GM20000 (cell line): ENCODE measurements around the gene SH3BP1.
A peak's percentile ranks its signal among the peaks of the same experiment; 100 is the strongest.

Source experiments
- DNase-seq: peaks from one replicate; pipeline ENCODE4 v3.0.0; 2012; ENCODE audit warnings: low spot score
- TF ChIP-seq, protein P1 (sequence below): IDR thresholded peaks from 2 replicates; pipeline ENCODE4 v1.5.1; 2012; ENCODE audit warnings: mild to moderate bottlenecking, control low read depth; ENCODE audit errors: extremely low read depth, missing control alignments

Gene SH3BP1

DNA sequence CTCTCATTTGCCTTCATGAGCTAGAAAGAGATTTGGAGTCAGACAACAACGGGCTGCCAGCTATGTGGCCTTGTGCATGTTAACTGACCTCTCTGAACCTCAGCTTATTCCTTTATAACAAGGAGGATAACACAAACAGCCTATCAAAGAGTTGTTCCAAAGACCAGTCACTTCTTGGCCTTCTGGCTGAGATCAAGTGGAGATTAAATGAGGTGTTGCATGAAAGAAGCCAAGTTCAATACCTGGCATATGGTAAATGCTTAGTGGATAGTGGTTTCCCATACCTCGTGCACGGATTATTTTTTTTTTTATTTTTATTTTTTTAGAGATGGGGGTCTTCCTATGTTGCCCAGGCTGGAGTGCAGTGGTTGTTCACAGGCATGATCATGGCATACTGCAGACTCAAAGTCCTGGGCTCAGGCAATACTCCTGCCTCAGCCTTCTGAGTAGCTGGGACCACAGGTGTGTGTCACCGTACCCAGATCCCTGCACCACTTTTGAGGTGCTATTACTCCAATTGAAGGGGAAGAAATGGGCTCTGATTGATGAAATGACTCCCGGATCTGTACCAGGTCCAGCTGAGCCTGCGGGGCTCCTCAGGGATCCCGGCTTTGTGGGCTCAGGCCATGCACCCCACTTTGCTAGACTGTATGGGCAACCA is 40.9 kb downstream of the SH3BP1 start:
- DNase-seq, result no peak
- TF ChIP-seq, protein P1, sequence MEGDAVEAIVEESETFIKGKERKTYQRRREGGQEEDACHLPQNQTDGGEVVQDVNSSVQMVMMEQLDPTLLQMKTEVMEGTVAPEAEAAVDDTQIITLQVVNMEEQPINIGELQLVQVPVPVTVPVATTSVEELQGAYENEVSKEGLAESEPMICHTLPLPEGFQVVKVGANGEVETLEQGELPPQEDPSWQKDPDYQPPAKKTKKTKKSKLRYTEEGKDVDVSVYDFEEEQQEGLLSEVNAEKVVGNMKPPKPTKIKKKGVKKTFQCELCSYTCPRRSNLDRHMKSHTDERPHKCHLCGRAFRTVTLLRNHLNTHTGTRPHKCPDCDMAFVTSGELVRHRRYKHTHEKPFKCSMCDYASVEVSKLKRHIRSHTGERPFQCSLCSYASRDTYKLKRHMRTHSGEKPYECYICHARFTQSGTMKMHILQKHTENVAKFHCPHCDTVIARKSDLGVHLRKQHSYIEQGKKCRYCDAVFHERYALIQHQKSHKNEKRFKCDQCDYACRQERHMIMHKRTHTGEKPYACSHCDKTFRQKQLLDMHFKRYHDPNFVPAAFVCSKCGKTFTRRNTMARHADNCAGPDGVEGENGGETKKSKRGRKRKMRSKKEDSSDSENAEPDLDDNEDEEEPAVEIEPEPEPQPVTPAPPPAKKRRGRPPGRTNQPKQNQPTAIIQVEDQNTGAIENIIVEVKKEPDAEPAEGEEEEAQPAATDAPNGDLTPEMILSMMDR, result no peak

DNA sequence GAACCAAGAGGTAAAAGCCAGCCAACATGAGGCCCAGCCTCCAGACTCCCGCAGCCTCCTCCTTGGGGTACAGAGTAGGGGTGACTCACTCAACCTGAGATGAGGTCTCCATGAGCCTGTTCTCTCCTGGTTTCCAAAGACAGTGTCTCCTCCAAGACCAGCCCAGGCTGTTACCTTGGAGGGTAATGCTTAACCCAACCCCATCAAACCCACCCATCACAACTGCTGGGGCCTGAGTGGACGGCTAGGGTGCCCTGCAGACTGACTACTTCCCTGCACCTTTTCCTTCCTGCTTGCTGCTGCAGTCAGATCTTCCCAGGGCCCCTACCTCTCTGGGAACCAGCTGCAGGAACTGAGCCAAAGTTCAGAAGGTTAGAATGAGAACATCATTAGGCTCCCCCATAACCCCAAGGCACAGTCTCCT is 41.5 kb downstream of the SH3BP1 start:
- TF ChIP-seq, protein P1, result no peak
- no peak for DNase-seq

DNA sequence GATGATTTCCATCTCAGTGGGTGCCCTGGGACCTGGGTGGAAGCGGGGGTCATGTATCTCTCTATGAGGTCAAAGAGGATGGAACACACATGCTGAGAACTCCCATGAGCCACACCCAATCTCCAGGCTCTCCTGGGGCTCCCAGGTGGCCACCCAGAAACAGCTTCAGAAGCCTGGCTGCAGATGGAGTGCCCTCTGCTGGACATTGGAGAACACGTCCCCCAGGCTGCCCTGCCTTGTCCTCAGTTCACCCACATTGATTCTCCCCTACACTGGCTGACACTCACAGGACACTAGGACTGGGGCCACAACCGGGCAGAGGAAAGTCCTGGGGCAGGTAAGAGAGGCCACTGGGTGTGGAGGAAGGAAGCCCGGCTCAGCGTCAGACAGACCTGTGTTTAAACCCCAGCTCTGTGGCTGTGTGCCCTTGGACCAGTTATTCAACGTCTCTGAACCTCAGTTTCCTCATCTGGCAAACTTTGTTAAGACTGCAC is 42.1 kb downstream of the SH3BP1 start:
- peak; percentile 80 for DNase-seq
- TF ChIP-seq, protein P1, result peak; percentile 86

DNA sequence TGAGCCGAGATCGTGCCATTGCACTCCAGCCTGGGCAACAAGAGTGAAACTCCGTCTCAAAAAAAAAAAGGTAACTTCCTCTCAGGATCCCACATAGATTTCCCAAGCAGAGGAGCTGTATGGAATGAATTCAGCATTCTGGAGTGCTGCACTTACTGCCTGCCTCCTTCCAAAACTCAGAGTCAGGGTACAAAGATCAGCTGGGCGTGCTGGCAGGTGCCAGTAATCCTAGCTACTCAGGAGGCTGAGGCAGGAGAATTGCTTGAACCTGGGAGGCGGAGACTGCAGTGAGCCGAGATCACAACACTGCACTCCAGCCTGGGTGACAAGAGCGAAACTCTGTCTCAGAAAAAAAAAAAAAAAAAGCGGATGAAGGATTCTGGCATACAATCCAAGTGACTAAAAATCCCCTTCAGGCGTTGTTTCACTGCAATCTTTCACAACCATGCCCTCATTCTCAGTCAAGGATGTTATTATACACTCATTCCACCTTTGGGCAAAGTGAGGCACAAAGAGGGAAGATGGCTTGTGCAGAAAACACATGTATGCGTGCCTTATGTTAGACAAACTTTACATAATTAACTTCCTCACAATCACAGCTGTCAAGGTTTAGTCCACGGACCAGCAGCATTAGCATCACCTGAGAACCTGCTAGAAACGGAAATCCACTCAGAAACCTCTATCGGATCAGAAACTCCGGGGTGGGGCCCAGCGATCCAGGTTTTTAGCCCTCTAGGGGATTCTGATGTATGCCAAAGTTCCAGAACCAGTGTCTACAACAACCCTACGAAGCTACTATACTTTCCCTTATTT is 45.5 kb downstream of the SH3BP1 start:
- TF ChIP-seq, protein P1, result no peak
- no peak for DNase-seq

DNA sequence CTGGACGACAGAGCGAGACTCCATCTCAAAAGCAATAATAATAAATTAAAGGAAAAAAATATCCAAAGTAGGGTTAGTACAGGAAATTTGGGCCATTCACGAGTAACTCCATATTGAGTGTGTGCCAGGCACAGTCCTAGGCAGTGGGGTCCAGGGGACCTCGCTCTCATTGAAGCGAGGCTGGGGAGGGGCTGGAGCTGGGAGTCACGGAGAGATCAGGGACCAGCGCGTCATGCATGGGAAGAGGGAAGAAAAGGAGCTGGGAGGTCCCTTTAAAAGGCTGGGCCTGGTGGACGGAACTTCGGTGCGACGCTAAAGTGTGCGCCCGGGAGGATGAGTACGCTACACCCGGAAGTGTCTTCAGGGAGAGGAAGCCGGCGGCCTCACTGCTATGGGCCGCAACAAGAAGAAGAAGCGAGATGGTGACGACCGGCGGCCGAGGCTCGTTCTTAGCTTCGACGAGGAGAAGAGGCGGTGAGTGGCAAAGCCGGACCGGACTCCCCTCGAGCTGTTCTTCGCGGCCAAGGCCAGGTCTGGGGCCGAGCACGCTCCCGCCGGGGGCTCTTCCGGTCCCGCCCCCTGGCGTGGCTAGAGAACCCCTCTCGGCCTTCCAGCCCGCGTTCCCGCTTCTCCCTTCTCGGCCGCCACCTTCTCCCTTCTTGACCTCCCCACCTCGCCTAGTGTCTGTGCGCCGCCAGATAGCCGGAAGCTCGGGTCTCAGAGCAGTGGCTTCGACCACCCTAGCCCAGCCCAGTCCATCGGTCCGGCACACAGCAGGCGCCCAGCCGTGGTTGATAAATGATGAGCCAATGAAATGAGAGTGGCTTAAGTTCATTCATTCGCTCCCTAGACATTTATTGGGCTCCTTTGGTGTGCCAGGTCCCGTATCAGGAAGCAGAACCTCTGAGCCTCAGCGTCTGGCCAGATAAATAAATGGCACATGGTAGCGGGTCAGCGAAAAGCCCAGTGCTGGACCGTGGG is 46.8 kb downstream of the SH3BP1 start, which contains the start of gene NOL12:
TSS of gene NOL12 (plus strand) at position 342 of the 981 bp plus-strand sequence. CDS start at position 392, 50 bp downstream.
- TF ChIP-seq, protein P1, result no peak
- DNase-seq, result peak; percentile 83

DNA sequence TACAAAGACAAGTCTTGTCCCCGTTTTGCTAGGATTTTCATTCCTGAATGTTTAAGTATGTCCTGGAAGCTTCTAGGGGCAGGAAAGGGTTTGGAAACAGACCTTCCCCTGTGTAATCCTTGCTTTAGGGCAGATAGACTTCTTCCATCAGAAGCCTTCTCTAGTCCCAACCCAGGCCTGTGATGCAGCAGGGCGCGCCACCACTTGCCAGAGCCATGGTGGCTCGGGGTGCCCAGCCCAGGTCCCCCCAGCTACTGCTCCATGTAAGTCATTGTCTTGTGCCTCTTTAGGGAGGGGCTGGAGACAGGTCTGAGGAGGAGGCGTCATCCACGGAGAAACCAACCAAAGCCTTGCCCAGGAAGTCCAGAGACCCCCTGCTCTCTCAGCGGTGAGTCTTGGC is 50.9 kb downstream of the SH3BP1 start:
- TF ChIP-seq, protein P1, result no peak
- DNase-seq, result no peak
